Neuronal stem cell (in vitro differentiated cells): ENCODE data around the gene ITSN1.
A peak's percentile ranks its signal among the peaks of the same experiment; 100 is the strongest.

Experiments
- DNase-seq: peaks from one replicate; pipeline ENCODE4 v3.0.0-alpha.2; 2013; ENCODE audit warnings: low spot score
- H2AFZ ChIP-seq: one replicate; pipeline ENCODE4 v1.6.1; 2013; ENCODE audit warnings: mild to moderate bottlenecking, low read length, inconsistent platforms
- H2AK5ac ChIP-seq: 2 replicates; pipeline ENCODE4 v1.6.1; 2013; ENCODE audit warnings: low read depth, mild to moderate bottlenecking, inconsistent platforms, low read length, moderate library complexity, mixed read lengths
- H2BK120ac ChIP-seq: 2 replicates; pipeline ENCODE4 v1.6.1; 2013; ENCODE audit warnings: low read depth, mild to moderate bottlenecking, inconsistent platforms, low read length, moderate library complexity, mixed read lengths
- H2BK12ac ChIP-seq: one replicate; pipeline ENCODE4 v1.6.1; 2013; ENCODE audit warnings: low read length, inconsistent platforms
- H2BK15ac ChIP-seq: 2 replicates; pipeline ENCODE4 v1.6.1; 2013; ENCODE audit warnings: mild to moderate bottlenecking, low read length, inconsistent platforms, mixed read lengths
- H2BK5ac ChIP-seq: one replicate; pipeline ENCODE4 v1.6.1; 2013; ENCODE audit warnings: inconsistent platforms, mild to moderate bottlenecking, low read length, moderate library complexity
- H3K14ac ChIP-seq: one replicate; pipeline ENCODE4 v1.6.1; 2013; ENCODE audit warnings: low read length, inconsistent platforms
- H3K18ac ChIP-seq: 2 replicates; pipeline ENCODE4 v1.6.1; 2013; ENCODE audit warnings: low read length, inconsistent platforms
- H3K23ac ChIP-seq: 2 replicates; pipeline ENCODE4 v1.6.1; 2013; ENCODE audit warnings: low read depth, mild to moderate bottlenecking, mixed read lengths, low read length, inconsistent platforms; ENCODE audit not compliant: poor library complexity
- H3K27ac ChIP-seq: replicated peaks from 3 replicates; pipeline ENCODE4 v1.5.1; 2013; ENCODE audit warnings: low read length, inconsistent platforms
- H3K27me3 ChIP-seq, 3 experiments: 2 replicates each; pipeline ENCODE4 v1.6.1; 2013; ENCODE audit warnings: low read length in 3 of 3, mild to moderate bottlenecking in 2 of 3, inconsistent platforms in 1 of 3, low read depth in 1 of 3, mixed read lengths in 1 of 3, moderate library complexity in 1 of 3; ENCODE audit not compliant: control insufficient read depth in 3 of 3, insufficient read depth in 3 of 3
- H3K36me3 ChIP-seq, 2 donors: replicated peaks in 1 of 2; 2 replicates each; pipeline ENCODE4 v1.6.1; 2013; ENCODE audit warnings: low read length in 2 of 2; ENCODE audit not compliant: control insufficient read depth in 2 of 2, insufficient read depth in 2 of 2
- H3K4ac ChIP-seq: 2 replicates; pipeline ENCODE4 v1.6.1; 2013; ENCODE audit warnings: inconsistent platforms, mild to moderate bottlenecking, low read length, moderate library complexity
- H3K4me1 ChIP-seq, 2 donors: 1 replicate in 1 of 2; 2 replicates in 1 of 2; pipeline ENCODE4 v1.6.1; 2013; ENCODE audit warnings: low read length in 2 of 2, low read depth in 1 of 2; ENCODE audit not compliant: control insufficient read depth in 2 of 2, insufficient read depth in 1 of 2
- H3K4me2 ChIP-seq: one replicate; pipeline ENCODE4 v1.6.1; 2013; ENCODE audit warnings: mild to moderate bottlenecking, low read length, inconsistent platforms; ENCODE audit not compliant: insufficient read depth, poor library complexity, severe bottlenecking
- H3K4me3 ChIP-seq, 2 donors: 2 replicates each; pipeline ENCODE4 v1.5.1; 2013; ENCODE audit warnings: low read length in 2 of 2, mild to moderate bottlenecking in 2 of 2, inconsistent platforms in 1 of 2, moderate library complexity in 1 of 2
- H3K79me1 ChIP-seq: one replicate; pipeline ENCODE4 v1.6.1; 2013; ENCODE audit warnings: low read depth, mild to moderate bottlenecking, inconsistent platforms, low read length, moderate library complexity
- H3K9ac ChIP-seq: one replicate; pipeline ENCODE4 v1.6.1; 2013; ENCODE audit warnings: mild to moderate bottlenecking, low read depth, low read length, inconsistent platforms; ENCODE audit not compliant: poor library complexity
- H3K9me3 ChIP-seq, 2 donors: replicated peaks in 1 of 2; 2 replicates each; pipeline versions ENCODE3 to v1.6.1; 2013; ENCODE audit warnings: low read length in 2 of 2, mild to moderate bottlenecking in 2 of 2, inconsistent platforms in 1 of 2, low read depth in 1 of 2, mixed read lengths in 1 of 2, moderate library complexity in 1 of 2; ENCODE audit not compliant: control insufficient read depth in 2 of 2, insufficient read depth in 1 of 2
- H4K8ac ChIP-seq: one replicate; pipeline ENCODE4 v1.6.1; 2013; ENCODE audit warnings: low read depth, mild to moderate bottlenecking, inconsistent platforms, low read length, moderate library complexity
- H4K91ac ChIP-seq: one replicate; pipeline ENCODE4 v1.6.1; 2013; ENCODE audit warnings: low read length, low read depth, mild to moderate bottlenecking, inconsistent platforms; ENCODE audit not compliant: poor library complexity
- WGBS, 2 donors: extraction: QIAGEN DNeasy Blood & Tissue Kit; methylation state at CpG; one replicate each; pipeline ENCODE4 v1.1.7; 2013; ENCODE audit warnings: missing lambda C conversion rate in 2 of 2, mixed read lengths in 1 of 2; ENCODE audit not compliant: insufficient read length in 2 of 2, insufficient replicate concordance in 1 of 2; ENCODE audit errors: extremely low coverage in 2 of 2; 5-methylcytosine and 5-hydroxymethylcytosine counted together

Gene ITSN1

GRCh38 chr21:33680870-33681269 is 38.6 kb downstream of the ITSN1 start:
- Histone ChIP-seq H3K27ac (no peak overlapping the region), H3K4ac (no peak overlapping the region), H3K4me1 (peaks cover 5 to 28% of the 10 kb centered on the region in 2 donors), H3K79me1 (peaks cover 2% of the 10 kb centered on the region), H2BK5ac (no peak overlapping the region), H3K4me3 (no peak overlapping the region), H3K14ac (no peak overlapping the region), H3K36me3 (no peaks in the 10 kb centered on the region), H3K9ac (no peak overlapping the region), H3K18ac (no peak overlapping the region), H4K91ac (no peak overlapping the region), H3K4me2 (no peak overlapping the region), H3K23ac (no peak overlapping the region), H2AK5ac (no peak overlapping the region), H2BK15ac (no peak overlapping the region), H2BK120ac (no peak overlapping the region), H2BK12ac (no peak overlapping the region), H3K27me3 (no peaks in the 10 kb centered on the region), H3K9me3 (peaks cover 0 to 8% of the 10 kb centered on the region in 2 donors), H4K8ac (no peak overlapping the region), H2AFZ (no peak overlapping the region)
- WGBS, 2 donors: 100% methylated on average over 1 of the region's 6 CpGs; no CpG with 5 or more reads in 1 of the 2 donors
- DNase-seq: no peak

- Histone ChIP-seq H3K18ac (no peak overlapping the region), H3K4me3 (no peak overlapping the region), H2BK5ac (no peak overlapping the region), H3K4ac (no peak overlapping the region), H2AFZ (no peak overlapping the region), H4K91ac (no peak overlapping the region), H3K23ac (no peak overlapping the region), H3K9me3 (peaks cover 0 to 8% of the 10 kb centered on the region in 2 donors), H3K36me3 (no peaks in the 10 kb centered on the region), H2BK12ac (no peak overlapping the region), H2BK120ac (no peak overlapping the region), H3K4me2 (no peak overlapping the region), H4K8ac (no peak overlapping the region), H3K14ac (no peak overlapping the region), H2AK5ac (no peak overlapping the region), H3K79me1 (no peaks in the 10 kb centered on the region), H3K27ac (no peak overlapping the region), H3K27me3 (no peaks in the 10 kb centered on the region), H3K9ac (no peak overlapping the region), H3K4me1 (peaks cover 6 to 42% of the 10 kb centered on the region in 2 donors), H2BK15ac (no peak overlapping the region)
- DNase-seq: no peak
- WGBS, 2 donors: no CpG with 5 or more reads among the region's 4 CpGs
Observed at GRCh38 chr21:33682992-33683627, 40.8 kb downstream of the ITSN1 start.

- H2AFZ ChIP-seq: no peak overlapping the region
- no peak overlapping the region for H3K18ac ChIP-seq
- no peaks in the 10 kb centered on the region for H3K27me3 ChIP-seq
- no peak overlapping the region for H3K9ac ChIP-seq
- DNase-seq: no peak
- H3K36me3 ChIP-seq: no peaks in the 10 kb centered on the region
- H3K79me1 ChIP-seq: no peaks in the 10 kb centered on the region
- no peak overlapping the region for H4K91ac ChIP-seq
- no peak overlapping the region for H2BK12ac ChIP-seq
- no peak overlapping the region for H3K27ac ChIP-seq
- H3K4me2 ChIP-seq: no peak overlapping the region
- peaks cover 6 to 46% of the 10 kb centered on the region in 2 donors for H3K4me1 ChIP-seq
- H3K9me3 ChIP-seq: peaks cover 0 to 8% of the 10 kb centered on the region in 2 donors
- no peak overlapping the region for H3K23ac ChIP-seq
- no peak overlapping the region for H3K4ac ChIP-seq
- no peak overlapping the region for H2BK120ac ChIP-seq
- no peak overlapping the region for H3K4me3 ChIP-seq
- no peak overlapping the region for H2AK5ac ChIP-seq
- no peak overlapping the region for H4K8ac ChIP-seq
- H3K14ac ChIP-seq: no peak overlapping the region
- H2BK15ac ChIP-seq: no peak overlapping the region
- no peak overlapping the region for H2BK5ac ChIP-seq
- WGBS, 2 donors: no CpG with 5 or more reads among the region's 2 CpGs
Observed at GRCh38 chr21:33684068-33684467, 41.8 kb downstream of the ITSN1 start.

- Histone ChIP-seq H3K4me2 (no peak overlapping the region), H2BK5ac (no peak overlapping the region), H3K14ac (no peak overlapping the region), H4K8ac (no peak overlapping the region), H3K9me3 (peaks cover 0 to 5% of the 10 kb centered on the region in 2 donors), H2AFZ (no peak overlapping the region), H3K4me1 (peaks cover 6 to 46% of the 10 kb centered on the region in 2 donors), H3K4me3 (peak overlapping the region in 1 of 2 donors; percentile 2), H3K18ac (no peak overlapping the region), H4K91ac (no peak overlapping the region), H3K9ac (no peak overlapping the region), H3K79me1 (no peaks in the 10 kb centered on the region), H2BK12ac (no peak overlapping the region), H2AK5ac (no peak overlapping the region), H3K36me3 (peaks cover 0 to 4% of the 10 kb centered on the region in 2 donors), H3K27ac (no peak overlapping the region), H2BK15ac (no peak overlapping the region), H3K4ac (no peak overlapping the region), H3K27me3 (no peaks in the 10 kb centered on the region), H3K23ac (no peak overlapping the region), H2BK120ac (no peak overlapping the region)
- no CpG with 5 or more reads among the region's 5 CpGs for WGBS, 2 donors
- no peak for DNase-seq
Observed at GRCh38 chr21:33684923-33685560, 42.7 kb downstream of the ITSN1 start.
